ENCODE data around the gene ISG20.
A peak's percentile ranks its signal among the peaks of the same experiment; 100 is the strongest.

ISG20 gene

GRCh38 chr15:88657326-88658069 lies 18.7 kb downstream of the ISG20 start:
- TF ChIP-seq, protein P1, sequence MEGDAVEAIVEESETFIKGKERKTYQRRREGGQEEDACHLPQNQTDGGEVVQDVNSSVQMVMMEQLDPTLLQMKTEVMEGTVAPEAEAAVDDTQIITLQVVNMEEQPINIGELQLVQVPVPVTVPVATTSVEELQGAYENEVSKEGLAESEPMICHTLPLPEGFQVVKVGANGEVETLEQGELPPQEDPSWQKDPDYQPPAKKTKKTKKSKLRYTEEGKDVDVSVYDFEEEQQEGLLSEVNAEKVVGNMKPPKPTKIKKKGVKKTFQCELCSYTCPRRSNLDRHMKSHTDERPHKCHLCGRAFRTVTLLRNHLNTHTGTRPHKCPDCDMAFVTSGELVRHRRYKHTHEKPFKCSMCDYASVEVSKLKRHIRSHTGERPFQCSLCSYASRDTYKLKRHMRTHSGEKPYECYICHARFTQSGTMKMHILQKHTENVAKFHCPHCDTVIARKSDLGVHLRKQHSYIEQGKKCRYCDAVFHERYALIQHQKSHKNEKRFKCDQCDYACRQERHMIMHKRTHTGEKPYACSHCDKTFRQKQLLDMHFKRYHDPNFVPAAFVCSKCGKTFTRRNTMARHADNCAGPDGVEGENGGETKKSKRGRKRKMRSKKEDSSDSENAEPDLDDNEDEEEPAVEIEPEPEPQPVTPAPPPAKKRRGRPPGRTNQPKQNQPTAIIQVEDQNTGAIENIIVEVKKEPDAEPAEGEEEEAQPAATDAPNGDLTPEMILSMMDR (IDR thresholded peaks at IDR 0.05; ENCODE audit: low read depth, low read length, missing control alignments) = peak; percentile 87
- H3K4me3 ChIP-seq (ENCODE audit: low read depth, low read length) = no peak overlapping the region
- no peak for DNase-seq (ENCODE audit: low read depth)
- in situ Hi-C loops (cut with HindIII; ENCODE audit: low sequenced_read_pairs) = loop anchor here (25.0 kb wide), 1 partner anchor 355 kb away; no protein-coding TSS in a partner anchor

DNA sequence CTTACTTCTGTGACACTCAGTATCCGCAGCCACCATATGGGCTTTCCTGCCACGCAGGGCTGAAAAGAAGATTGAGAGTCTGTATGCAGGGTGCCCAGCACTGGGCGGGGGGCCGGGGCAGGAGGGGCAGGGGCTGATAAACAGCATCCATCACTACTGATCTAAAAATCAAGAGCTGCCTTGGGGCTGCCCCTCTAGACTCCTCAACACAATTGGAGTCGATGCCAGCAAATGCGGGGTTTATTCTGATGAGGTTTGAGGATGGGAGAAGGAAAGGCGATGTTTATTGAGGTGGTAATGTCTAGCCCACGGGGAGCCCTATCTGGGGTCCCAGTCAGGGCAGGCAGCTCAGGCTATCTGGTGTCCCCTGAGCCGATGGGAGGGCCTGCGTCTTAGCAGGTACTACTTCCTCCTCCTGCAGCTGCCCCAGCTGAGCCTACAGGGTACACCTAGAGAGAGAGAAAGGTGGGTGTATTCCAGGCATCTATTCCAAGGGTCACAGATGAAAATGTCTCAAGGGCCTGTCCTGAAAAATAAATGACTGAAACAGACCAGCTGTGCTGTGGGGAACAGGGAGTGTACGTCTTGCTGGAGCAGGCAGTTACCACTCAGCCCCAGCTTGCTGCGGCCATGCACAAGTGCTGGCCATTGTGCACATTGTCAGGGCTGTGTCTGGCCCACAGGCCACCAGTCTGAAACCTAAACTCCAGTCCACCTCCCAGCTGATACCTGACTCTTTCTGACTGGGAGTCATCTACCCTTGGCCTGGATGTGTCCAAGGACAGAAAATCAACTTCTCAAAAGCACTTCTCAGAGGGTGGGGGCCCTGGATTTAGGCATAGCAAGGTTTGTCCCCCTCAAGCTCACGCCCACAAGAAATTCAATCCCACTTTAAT lies 19.5 kb downstream of the ISG20 start:
- in situ Hi-C loops (cut with HindIII; ENCODE audit: low sequenced_read_pairs) = loop anchor here (25.0 kb wide), 1 partner anchor 354 kb away; no protein-coding TSS in a partner anchor
- TF ChIP-seq, protein P1 (IDR thresholded peaks at IDR 0.05; ENCODE audit: low read depth, low read length, missing control alignments) = no peak
- DNase-seq (ENCODE audit: low read depth) = no peak
- H3K4me3 ChIP-seq (ENCODE audit: low read depth, low read length) = no peak overlapping the region

- no peak overlapping the region for H3K4me3 ChIP-seq (ENCODE audit: low read depth, low read length)
- peak; percentile 27 for DNase-seq (ENCODE audit: low read depth)
- in situ Hi-C loops (cut with HindIII; ENCODE audit: low sequenced_read_pairs) = loop anchor here (25.0 kb wide), 1 partner anchor 353 kb away; no protein-coding TSS in a partner anchor
- TF ChIP-seq, protein P1 (IDR thresholded peaks at IDR 0.05; ENCODE audit: low read depth, low read length, missing control alignments) = no peak
Observed at GRCh38 chr15:88658972-88659931, 20.4 kb downstream of the ISG20 start.

DNA sequence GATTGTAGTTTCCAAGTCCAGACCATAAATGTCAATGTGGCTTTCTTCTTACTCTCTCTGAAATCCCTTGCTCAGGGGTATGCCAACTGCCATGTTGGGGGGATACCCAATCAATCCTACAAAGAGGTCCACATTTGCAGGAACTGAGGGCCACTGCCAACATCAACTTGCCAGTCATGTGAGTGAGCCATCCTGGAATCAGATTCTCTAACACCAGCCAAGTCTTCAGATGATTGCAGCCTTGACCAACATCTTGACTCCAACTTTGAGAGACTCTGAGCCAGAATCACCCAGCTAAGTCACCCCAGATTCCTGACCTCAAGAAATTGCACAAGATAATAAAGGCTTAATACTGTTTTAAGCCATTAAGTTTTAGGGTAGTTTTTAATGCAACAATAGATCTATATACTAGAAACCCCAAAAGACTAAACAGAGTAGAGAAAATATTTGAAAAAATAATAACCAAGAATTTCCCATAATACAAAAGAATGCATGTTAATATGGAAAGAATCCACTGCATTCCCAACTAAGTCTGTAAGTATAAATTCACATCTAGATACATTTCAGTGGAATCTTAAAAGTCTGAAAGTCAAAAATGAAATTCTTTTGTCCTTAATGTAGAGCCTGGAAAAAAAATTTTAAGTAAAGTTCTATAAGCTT lies 22.4 kb downstream of the ISG20 start:
- TF ChIP-seq, protein P1 (IDR thresholded peaks at IDR 0.05; ENCODE audit: low read depth, low read length, missing control alignments) = no peak
- in situ Hi-C loops (cut with HindIII; ENCODE audit: low sequenced_read_pairs) = loop anchor here (25.0 kb wide), 1 partner anchor 351 kb away; no protein-coding TSS in a partner anchor
- H3K4me3 ChIP-seq (ENCODE audit: low read depth, low read length) = no peak overlapping the region
- DNase-seq (ENCODE audit: low read depth) = no peak

- TF ChIP-seq, protein P1 (IDR thresholded peaks at IDR 0.05; ENCODE audit: low read depth, low read length, missing control alignments) = no peak
- H3K4me3 ChIP-seq (ENCODE audit: low read depth, low read length) = no peak overlapping the region
- in situ Hi-C loops (cut with HindIII; ENCODE audit: low sequenced_read_pairs) = loop anchor here (25.0 kb wide), 1 partner anchor 350 kb away; no protein-coding TSS in a partner anchor
- no peak for DNase-seq (ENCODE audit: low read depth)
Observed at GRCh38 chr15:88661761-88662556, 23.1 kb downstream of the ISG20 start.
